ENCODE data around the gene FOLR1. TPM values are rescaled to one million over a fixed set of nuclear protein-coding genes. Genes with fewer than 3 reads are reported as not detected.

FOLR1 gene
- total and polyA plus RNA-seq, 10 of the 15 experiments (the other 5 are each of a cell fraction or from before 2014, with no cell fraction given), result not detected

DNA sequence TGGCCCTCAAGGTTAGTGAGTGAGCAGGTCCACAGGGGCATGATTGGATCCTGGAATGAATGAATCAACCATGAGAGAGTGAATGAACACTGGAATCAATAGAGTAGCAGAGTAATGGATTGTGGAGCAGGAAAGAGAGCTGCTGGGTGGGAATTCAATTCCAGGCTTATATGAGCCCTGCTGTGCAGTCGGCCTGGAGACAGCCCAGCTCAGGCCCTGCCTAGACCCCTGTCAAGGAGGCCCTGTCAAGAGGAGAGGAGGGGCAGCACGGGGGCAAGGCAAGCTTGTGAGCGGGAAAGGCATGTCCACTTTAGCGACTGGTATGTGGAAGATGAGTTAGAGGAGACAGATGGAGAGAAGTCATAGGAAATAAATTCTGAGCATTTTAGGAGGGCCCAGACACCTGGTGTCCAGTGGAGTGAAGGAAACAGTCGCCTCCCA, 1.3 kb upstream of the FOLR1 start:
- 51% methylated on average over 5 of the region's 5 CpGs for WGBS (ENCODE audit: insufficient coverage, insufficient replicate concordance, low lambda C conversion rate, missing lambda C conversion rate)
- H3K27ac ChIP-seq (ENCODE audit: control insufficient read depth, insufficient read depth), result no peak overlapping the region
- DNase-seq (ENCODE audit: low read depth, low spot score), result no peak
- ChIA-PET POLR2A (no interaction called here), SMC1A (ENCODE audit: uncharacterized antibody, unreplicated experiment) (interaction anchor here (0.8 to 1.3 kb wide), 3 partner anchors 47 to 220 kb away, joined by 3 to 4 read pairs (median 3); no protein-coding TSS in a partner anchor), RAD21 (ENCODE audit: unreplicated experiment) (no interaction called here), CTCF (interaction anchor here (0.9 to 2.5 kb wide), 3 partner anchors 46 to 224 kb away, joined by 3 to 7 read pairs (median 3); no protein-coding TSS in a partner anchor)
- BruUV-seq (replicated peaks), result no TSS peak
- H3K4me3 ChIP-seq, result no peak overlapping the region
- no peaks in the 10 kb centered on the region for H4K20me1 ChIP-seq (ENCODE audit: control insufficient read depth, insufficient read depth)
- in situ Hi-C loops (cut with MboI) (no loop called here), intact Hi-C loops (cut with micrococcal nuclease; ENCODE audit: unreplicated experiment) (no loop called here)
- H2AFZ ChIP-seq (ENCODE audit: control insufficient read depth, low read depth, low read length), result no peak overlapping the region
- H3K4me2 ChIP-seq (ENCODE audit: control insufficient read depth, insufficient read depth), result no peak overlapping the region
- H3K27me3 ChIP-seq (replicated peaks in 1 of 2; ENCODE audit: control insufficient read depth in 2 of 2, insufficient read depth in 2 of 2, low read length in 1 of 2), result no peaks in the 10 kb centered on the region
- TF ChIP-seq, protein P1, sequence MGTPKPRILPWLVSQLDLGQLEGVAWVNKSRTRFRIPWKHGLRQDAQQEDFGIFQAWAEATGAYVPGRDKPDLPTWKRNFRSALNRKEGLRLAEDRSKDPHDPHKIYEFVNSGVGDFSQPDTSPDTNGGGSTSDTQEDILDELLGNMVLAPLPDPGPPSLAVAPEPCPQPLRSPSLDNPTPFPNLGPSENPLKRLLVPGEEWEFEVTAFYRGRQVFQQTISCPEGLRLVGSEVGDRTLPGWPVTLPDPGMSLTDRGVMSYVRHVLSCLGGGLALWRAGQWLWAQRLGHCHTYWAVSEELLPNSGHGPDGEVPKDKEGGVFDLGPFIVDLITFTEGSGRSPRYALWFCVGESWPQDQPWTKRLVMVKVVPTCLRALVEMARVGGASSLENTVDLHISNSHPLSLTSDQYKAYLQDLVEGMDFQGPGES (IDR thresholded peaks at IDR 0.05), result no peak
- TF ChIP-seq, protein P2, sequence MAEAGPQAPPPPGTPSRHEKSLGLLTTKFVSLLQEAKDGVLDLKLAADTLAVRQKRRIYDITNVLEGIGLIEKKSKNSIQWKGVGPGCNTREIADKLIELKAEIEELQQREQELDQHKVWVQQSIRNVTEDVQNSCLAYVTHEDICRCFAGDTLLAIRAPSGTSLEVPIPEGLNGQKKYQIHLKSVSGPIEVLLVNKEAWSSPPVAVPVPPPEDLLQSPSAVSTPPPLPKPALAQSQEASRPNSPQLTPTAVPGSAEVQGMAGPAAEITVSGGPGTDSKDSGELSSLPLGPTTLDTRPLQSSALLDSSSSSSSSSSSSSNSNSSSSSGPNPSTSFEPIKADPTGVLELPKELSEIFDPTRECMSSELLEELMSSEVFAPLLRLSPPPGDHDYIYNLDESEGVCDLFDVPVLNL (IDR thresholded peaks at IDR 0.05; ENCODE audit: low read depth, low read length), result no peak
- TF ChIP-seq RCOR1 (conservative IDR thresholded peaks at IDR 0.05; ENCODE audit: low read depth, low read length) (no peak), RELA (IDR thresholded peaks at IDR 0.05; ENCODE audit: borderline replicate concordance, partially characterized antibody) (no peak), ZNF217 (IDR thresholded peaks at IDR 0.05) (no peak)
- TF ChIP-seq, protein P3, sequence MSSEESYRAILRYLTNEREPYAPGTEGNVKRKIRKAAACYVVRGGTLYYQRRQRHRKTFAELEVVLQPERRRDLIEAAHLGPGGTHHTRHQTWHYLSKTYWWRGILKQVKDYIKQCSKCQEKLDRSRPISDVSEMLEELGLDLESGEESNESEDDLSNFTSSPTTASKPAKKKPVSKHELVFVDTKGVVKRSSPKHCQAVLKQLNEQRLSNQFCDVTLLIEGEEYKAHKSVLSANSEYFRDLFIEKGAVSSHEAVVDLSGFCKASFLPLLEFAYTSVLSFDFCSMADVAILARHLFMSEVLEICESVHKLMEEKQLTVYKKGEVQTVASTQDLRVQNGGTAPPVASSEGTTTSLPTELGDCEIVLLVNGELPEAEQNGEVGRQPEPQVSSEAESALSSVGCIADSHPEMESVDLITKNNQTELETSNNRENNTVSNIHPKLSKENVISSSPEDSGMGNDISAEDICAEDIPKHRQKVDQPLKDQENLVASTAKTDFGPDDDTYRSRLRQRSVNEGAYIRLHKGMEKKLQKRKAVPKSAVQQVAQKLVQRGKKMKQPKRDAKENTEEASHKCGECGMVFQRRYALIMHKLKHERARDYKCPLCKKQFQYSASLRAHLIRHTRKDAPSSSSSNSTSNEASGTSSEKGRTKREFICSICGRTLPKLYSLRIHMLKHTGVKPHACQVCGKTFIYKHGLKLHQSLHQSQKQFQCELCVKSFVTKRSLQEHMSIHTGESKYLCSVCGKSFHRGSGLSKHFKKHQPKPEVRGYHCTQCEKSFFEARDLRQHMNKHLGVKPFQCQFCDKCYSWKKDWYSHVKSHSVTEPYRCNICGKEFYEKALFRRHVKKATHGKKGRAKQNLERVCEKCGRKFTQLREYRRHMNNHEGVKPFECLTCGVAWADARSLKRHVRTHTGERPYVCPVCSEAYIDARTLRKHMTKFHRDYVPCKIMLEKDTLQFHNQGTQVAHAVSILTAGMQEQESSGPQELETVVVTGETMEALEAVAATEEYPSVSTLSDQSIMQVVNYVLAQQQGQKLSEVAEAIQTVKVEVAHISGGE (CRISPR knock-in tag; IDR thresholded peaks at IDR 0.05), result no peak
- no peak for ATAC-seq
- H3K4me1 ChIP-seq (ENCODE audit: control insufficient read depth, insufficient read depth, low read length), result no peaks in the 10 kb centered on the region
- H3K9me3 ChIP-seq (replicated peaks; ENCODE audit: control insufficient read depth, insufficient read depth, low read length), result no peaks in the 10 kb centered on the region
- no peaks in the 10 kb centered on the region for H3K36me3 ChIP-seq (ENCODE audit: control insufficient read depth in 2 of 2, insufficient read depth in 2 of 2, low read length in 1 of 2)
- no peak overlapping the region for H3K9ac ChIP-seq (ENCODE audit: control insufficient read depth, insufficient read depth, low read length)
- no peaks in the 10 kb centered on the region for H3K79me2 ChIP-seq (ENCODE audit: control insufficient read depth, insufficient read depth, low read length)
- no peak for FAIRE-seq
